Activated T-cell treated with anti-CD3 and anti-CD28 coated beads, Interleukin-2, amount 50 U/mL, for 24 hours (primary cell): Measurements from ENCODE around the gene PIN4.
"Not testable (repeated sequence)": the region's sequence is repeated elsewhere in the genome, so short reads cannot be mapped to it uniquely, and the experiment has no call there.

Experiments used
- DNase-seq: peaks from one replicate; pipeline ENCODE4 v3.0.0-alpha.2; 2020
- H3K27ac Mint-ChIP-seq: 2 replicates; pipeline ENCODE4 v1.8.0; 2020; ENCODE audit warnings: mild to moderate bottlenecking, mixed read lengths
- H3K27me3 Mint-ChIP-seq: 2 replicates; pipeline ENCODE4 v1.8.0; 2020; ENCODE audit warnings: mixed read lengths
- H3K36me3 Mint-ChIP-seq: 2 replicates; pipeline ENCODE4 v1.8.0; 2020; ENCODE audit warnings: low read depth, mixed read lengths
- H3K4me1 Mint-ChIP-seq: 2 replicates; pipeline ENCODE4 v1.8.0; 2020; ENCODE audit warnings: low read depth, mixed read lengths
- H3K4me3 Mint-ChIP-seq: 2 replicates; pipeline ENCODE4 v1.8.0; 2020; ENCODE audit warnings: mild to moderate bottlenecking, moderate library complexity, mixed read lengths
- H3K9me3 Mint-ChIP-seq: 2 replicates; pipeline ENCODE4 v1.8.0; 2020; ENCODE audit warnings: mixed read lengths

Gene PIN4

DNA sequence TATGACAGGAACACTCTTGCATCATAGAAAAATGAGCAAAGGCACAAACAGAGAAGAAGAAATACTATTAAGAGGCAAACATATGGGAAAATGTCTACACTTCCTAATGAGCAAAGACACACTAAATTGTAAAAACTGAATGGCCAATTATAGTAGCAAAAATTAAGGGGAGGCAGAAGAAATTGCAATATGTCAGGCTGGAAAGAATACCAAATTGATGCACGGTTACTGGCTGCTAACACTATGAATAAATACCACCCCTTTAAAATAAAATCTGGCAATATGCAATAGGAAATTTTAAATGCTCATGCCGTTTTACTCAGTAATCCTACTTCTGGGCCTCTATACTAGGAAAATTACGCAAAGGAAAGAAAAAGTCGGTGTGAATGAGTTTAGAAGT is 16.0 kb upstream of the PIN4 start:
- no peak for DNase-seq
- Mint-ChIP-seq H3K27me3 (peaks cover 13% of the 10 kb centered on the region), H3K27ac (no peak overlapping the region), H3K4me1 (peaks cover 9% of the 10 kb centered on the region), H3K9me3 (no peaks in the 10 kb centered on the region), H3K4me3 (no peak overlapping the region), H3K36me3 (no peaks in the 10 kb centered on the region)

GRCh38 chrX:72169008-72169728 is 12.4 kb upstream of the PIN4 start:
- DNase-seq, result no peak
- H3K4me1 Mint-ChIP-seq, result peaks cover 9% of the 10 kb centered on the region
- H3K27me3 Mint-ChIP-seq, result peaks cover 8% of the 10 kb centered on the region
- H3K9me3 Mint-ChIP-seq, result no peaks in the 10 kb centered on the region
- H3K27ac Mint-ChIP-seq, result peak overlapping the region; percentile 55
- no peaks in the 10 kb centered on the region for H3K36me3 Mint-ChIP-seq
- H3K4me3 Mint-ChIP-seq, result peak overlapping the region; percentile 44

- not testable (repeated sequence) for H3K4me3 Mint-ChIP-seq
Observed at GRCh38 chrX:72176289-72176688, 5.3 kb upstream of the PIN4 start.

GRCh38 chrX:72176981-72177380 is 4.6 kb upstream of the PIN4 start:
- H3K27ac Mint-ChIP-seq, result no peak overlapping the region
- H3K36me3 Mint-ChIP-seq, result no peaks in the 10 kb centered on the region
- H3K27me3 Mint-ChIP-seq, result peaks cover 10% of the 10 kb centered on the region
- H3K9me3 Mint-ChIP-seq, result no peaks in the 10 kb centered on the region
- H3K4me3 Mint-ChIP-seq, result no peak overlapping the region
- no peak for DNase-seq
- H3K4me1 Mint-ChIP-seq, result peaks cover 9% of the 10 kb centered on the region

More at GRCh38 chrX:72176289-72176688, 5.3 kb upstream of the PIN4 start:
- not testable (repeated sequence) for H3K4me1 Mint-ChIP-seq, DNase-seq, H3K27me3 Mint-ChIP-seq, H3K36me3 Mint-ChIP-seq, H3K9me3 Mint-ChIP-seq, H3K27ac Mint-ChIP-seq

GRCh38 chrX:72180539-72180938 is 1.0 kb upstream of the PIN4 start:
- H3K9me3 Mint-ChIP-seq, result no peaks in the 10 kb centered on the region
- no peak for DNase-seq
- H3K27ac Mint-ChIP-seq, result no peak overlapping the region
- peaks cover 4% of the 10 kb centered on the region for H3K36me3 Mint-ChIP-seq
- H3K4me1 Mint-ChIP-seq, result peaks cover 14% of the 10 kb centered on the region
- H3K4me3 Mint-ChIP-seq, result no peak overlapping the region
- peaks cover 13% of the 10 kb centered on the region for H3K27me3 Mint-ChIP-seq

DNA sequence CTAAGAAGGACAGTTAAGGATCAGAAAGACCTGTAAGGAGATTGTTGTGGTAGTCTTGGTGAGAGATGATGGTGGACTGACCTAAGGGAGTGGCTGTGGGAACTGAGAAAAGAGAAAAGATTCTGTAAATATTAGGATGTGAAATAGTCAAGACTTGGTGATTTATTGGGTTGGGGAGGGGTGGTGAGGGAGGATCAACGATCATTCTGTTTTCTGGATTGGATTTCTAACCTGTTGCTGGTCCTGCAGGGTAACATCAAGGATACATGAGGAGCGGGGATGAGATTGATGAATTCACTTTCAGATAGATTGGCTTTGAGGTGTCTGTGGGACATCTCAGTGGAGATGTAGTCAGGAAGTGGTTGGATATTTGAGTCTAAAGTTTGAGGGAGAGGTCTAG is 1.4 kb downstream of the PIN4 start:
- H3K27ac Mint-ChIP-seq, result no peak overlapping the region
- no peak overlapping the region for H3K4me3 Mint-ChIP-seq
- no peak for DNase-seq
- peaks cover 14% of the 10 kb centered on the region for H3K4me1 Mint-ChIP-seq
- H3K9me3 Mint-ChIP-seq, result no peaks in the 10 kb centered on the region
- H3K27me3 Mint-ChIP-seq, result peaks cover 11% of the 10 kb centered on the region
- H3K36me3 Mint-ChIP-seq, result peaks cover 19% of the 10 kb centered on the region

- H3K27ac Mint-ChIP-seq, result no peak overlapping the region
- H3K9me3 Mint-ChIP-seq, result no peaks in the 10 kb centered on the region
- H3K27me3 Mint-ChIP-seq, result peaks cover 7% of the 10 kb centered on the region
- no peak overlapping the region for H3K4me3 Mint-ChIP-seq
- no peak for DNase-seq
- peaks cover 42% of the 10 kb centered on the region for H3K36me3 Mint-ChIP-seq
- peaks cover 8% of the 10 kb centered on the region for H3K4me1 Mint-ChIP-seq
Observed at GRCh38 chrX:72201836-72202536, 20.4 kb downstream of the PIN4 start.

DNA sequence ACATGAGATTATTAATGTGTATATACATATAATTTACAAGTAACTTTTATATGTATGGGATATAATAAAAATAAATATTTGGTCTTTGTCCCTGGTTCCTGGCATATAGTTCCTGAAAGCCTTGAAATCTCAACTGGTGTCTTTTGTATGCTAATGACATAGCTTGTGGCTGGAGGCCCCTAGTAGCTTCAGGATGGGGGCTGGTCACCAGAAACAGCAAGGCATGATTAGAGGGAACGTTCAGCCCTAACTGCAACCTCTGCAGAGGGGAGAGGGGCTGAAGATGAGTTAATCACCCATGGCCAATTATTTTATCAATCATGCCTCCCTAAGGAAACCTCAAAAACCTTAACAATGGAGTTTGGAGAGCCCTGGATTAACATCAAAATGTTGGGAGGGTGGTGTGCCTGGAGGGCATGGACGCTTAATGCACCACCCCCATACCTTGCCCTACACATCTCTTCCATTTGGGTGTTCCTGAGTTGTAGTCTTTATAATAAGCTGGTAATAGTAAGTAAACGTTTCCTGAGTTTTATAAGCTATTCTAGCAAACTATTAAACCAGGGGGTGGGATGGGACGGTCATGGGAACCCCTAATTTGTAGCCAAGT is 21.3 kb downstream of the PIN4 start:
- no peak overlapping the region for H3K27ac Mint-ChIP-seq
- peaks cover 43% of the 10 kb centered on the region for H3K36me3 Mint-ChIP-seq
- no peak overlapping the region for H3K4me3 Mint-ChIP-seq

DNA sequence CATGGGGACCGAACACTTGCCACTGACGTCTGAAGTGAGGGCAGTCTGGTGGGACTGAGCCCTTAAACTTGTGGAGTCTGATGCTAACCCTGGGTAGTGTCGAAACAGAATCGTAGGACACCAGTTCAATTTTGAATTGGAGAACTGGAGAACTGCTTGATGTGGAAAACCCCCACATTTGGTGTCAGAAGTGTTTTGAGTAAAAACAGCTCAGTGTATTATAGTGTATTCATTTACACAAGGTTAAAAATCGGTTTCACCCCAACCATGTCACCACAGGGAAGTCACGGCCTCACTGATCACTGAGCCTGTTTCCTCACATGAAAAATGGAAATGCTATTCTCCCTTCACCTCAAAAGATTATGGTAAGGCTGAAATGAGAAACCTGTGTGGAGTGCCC is 21.9 kb downstream of the PIN4 start:
- Mint-ChIP-seq H3K9me3 (no peaks in the 10 kb centered on the region), H3K4me1 (peaks cover 8% of the 10 kb centered on the region), H3K4me3 (no peak overlapping the region), H3K27me3 (peaks cover 11% of the 10 kb centered on the region), H3K27ac (no peak overlapping the region), H3K36me3 (peaks cover 44% of the 10 kb centered on the region)
- no peak for DNase-seq

More for the DNA sequence above, 21.3 kb downstream of the PIN4 start:
- Mint-ChIP-seq H3K4me1 (peaks cover 8% of the 10 kb centered on the region), H3K27me3 (peaks cover 11% of the 10 kb centered on the region), H3K9me3 (no peaks in the 10 kb centered on the region)
- DNase-seq, result no peak

- no peak overlapping the region for H3K4me3 Mint-ChIP-seq
- peaks cover 41% of the 10 kb centered on the region for H3K36me3 Mint-ChIP-seq
- peaks cover 8% of the 10 kb centered on the region for H3K4me1 Mint-ChIP-seq
- no peaks in the 10 kb centered on the region for H3K9me3 Mint-ChIP-seq
- H3K27me3 Mint-ChIP-seq, result peaks cover 13% of the 10 kb centered on the region
- DNase-seq, result no peak
- no peak overlapping the region for H3K27ac Mint-ChIP-seq
Observed at GRCh38 chrX:72205706-72206105, 24.1 kb downstream of the PIN4 start.

GRCh38 chrX:72207366-72207765 is 25.8 kb downstream of the PIN4 start:
- Mint-ChIP-seq H3K9me3 (no peaks in the 10 kb centered on the region), H3K27me3 (peaks cover 15% of the 10 kb centered on the region), H3K4me1 (peaks cover 8% of the 10 kb centered on the region), H3K36me3 (peaks cover 38% of the 10 kb centered on the region), H3K4me3 (no peak overlapping the region), H3K27ac (no peak overlapping the region)
- DNase-seq, result no peak

DNA sequence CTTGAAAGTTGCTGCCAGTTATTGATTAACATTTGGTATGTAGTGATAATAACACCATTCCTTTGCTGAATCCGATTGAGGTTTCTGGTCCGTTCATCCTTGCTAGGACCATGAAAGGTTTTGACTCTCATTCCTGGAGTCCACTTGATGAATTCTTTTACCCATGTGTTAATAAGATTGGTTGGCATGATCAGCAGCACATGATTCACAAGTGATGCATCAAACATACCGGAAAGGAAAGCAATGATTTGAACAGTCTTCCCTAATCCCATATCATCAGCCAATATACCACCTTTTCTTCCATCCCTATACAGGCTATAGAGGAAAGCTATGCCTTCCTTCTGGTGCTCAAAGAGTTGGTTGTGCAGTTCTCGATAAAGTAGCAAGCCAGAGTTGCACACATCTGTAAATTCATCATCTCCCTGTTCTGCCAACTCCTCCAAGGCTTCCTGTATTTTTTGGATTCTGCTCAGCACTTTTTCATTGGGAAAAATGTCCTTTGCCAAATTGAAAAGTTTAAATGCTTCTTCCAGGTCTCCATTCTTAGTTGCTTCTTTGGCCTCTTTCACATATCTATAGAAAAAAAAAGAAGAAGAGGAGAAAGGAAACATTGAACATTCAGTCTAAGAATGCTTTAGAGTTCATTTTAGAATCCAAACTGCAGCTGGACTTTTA is 26.7 kb downstream of the PIN4 start:
- Mint-ChIP-seq H3K36me3 (peaks cover 38% of the 10 kb centered on the region), H3K27me3 (peaks cover 15% of the 10 kb centered on the region), H3K4me1 (peaks cover 4% of the 10 kb centered on the region), H3K27ac (no peak overlapping the region), H3K9me3 (no peaks in the 10 kb centered on the region), H3K4me3 (no peak overlapping the region)
- DNase-seq, result no peak

GRCh38 chrX:72216973-72217372 is 35.4 kb downstream of the PIN4 start:
- no peak for DNase-seq
- H3K36me3 Mint-ChIP-seq, result no peaks in the 10 kb centered on the region
- no peak overlapping the region for H3K27ac Mint-ChIP-seq
- no peaks in the 10 kb centered on the region for H3K4me1 Mint-ChIP-seq
- H3K9me3 Mint-ChIP-seq, result no peaks in the 10 kb centered on the region
- H3K4me3 Mint-ChIP-seq, result no peak overlapping the region
- H3K27me3 Mint-ChIP-seq, result peaks cover 2% of the 10 kb centered on the region

- DNase-seq, H3K27me3 Mint-ChIP-seq, H3K4me1 Mint-ChIP-seq, H3K9me3 Mint-ChIP-seq, H3K27ac Mint-ChIP-seq, H3K4me3 Mint-ChIP-seq, H3K36me3 Mint-ChIP-seq: not testable (repeated sequence)
Observed at GRCh38 chrX:72220375-72220774, 38.8 kb downstream of the PIN4 start.
